GM12874 (cell line): ENCODE measurements around the gene TTC3.

Experiments
- TF ChIP-seq, protein P1 (sequence below): IDR thresholded peaks from 2 replicates; pipeline ENCODE4 v1.5.1; 2011; ENCODE audit warnings: low read depth, mild to moderate bottlenecking, control low read depth, low read length, moderate library complexity; ENCODE audit not compliant: insufficient read depth

TTC3 gene

DNA sequence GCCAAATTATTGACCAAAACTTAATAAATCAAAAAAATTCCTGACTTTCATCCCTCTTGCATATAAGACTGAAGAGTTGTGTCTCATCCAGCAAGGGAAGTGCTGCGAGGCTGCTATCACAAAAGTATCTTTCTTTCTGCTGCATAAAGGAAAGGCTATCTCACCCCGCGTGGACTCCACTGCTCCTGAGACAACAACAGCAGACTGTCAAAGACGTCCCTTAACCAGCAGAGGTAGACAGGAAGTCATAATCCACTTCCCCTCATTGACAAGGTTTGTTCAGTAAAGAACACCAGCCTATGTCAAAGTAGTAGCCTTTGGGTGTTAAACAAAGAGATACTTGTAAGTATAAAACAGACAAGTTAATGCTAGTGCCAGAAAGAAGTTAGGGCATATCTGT, 164.7 kb downstream of the TTC3 start:
- TF ChIP-seq, protein P1, sequence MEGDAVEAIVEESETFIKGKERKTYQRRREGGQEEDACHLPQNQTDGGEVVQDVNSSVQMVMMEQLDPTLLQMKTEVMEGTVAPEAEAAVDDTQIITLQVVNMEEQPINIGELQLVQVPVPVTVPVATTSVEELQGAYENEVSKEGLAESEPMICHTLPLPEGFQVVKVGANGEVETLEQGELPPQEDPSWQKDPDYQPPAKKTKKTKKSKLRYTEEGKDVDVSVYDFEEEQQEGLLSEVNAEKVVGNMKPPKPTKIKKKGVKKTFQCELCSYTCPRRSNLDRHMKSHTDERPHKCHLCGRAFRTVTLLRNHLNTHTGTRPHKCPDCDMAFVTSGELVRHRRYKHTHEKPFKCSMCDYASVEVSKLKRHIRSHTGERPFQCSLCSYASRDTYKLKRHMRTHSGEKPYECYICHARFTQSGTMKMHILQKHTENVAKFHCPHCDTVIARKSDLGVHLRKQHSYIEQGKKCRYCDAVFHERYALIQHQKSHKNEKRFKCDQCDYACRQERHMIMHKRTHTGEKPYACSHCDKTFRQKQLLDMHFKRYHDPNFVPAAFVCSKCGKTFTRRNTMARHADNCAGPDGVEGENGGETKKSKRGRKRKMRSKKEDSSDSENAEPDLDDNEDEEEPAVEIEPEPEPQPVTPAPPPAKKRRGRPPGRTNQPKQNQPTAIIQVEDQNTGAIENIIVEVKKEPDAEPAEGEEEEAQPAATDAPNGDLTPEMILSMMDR: no peak

DNA sequence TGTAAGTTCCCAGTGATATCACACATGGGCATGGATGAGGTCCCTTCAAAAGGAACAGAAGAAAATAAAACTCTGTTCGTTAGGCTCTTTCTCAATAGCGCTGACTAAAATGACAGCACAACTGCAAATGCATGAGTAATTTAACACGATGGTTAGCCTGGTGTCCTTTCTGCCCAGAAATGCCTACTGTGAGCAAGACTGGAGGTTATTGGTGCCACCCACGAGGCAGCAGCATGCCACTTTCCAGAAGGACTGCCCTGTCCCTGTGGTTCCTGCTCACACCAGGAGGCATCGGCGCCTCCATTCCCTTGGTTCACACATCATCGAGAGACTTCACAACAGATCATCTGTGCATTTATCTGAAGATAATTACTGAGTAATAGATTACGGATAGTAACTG, 167.9 kb downstream of the TTC3 start:
- TF ChIP-seq, protein P1: no peak

DNA sequence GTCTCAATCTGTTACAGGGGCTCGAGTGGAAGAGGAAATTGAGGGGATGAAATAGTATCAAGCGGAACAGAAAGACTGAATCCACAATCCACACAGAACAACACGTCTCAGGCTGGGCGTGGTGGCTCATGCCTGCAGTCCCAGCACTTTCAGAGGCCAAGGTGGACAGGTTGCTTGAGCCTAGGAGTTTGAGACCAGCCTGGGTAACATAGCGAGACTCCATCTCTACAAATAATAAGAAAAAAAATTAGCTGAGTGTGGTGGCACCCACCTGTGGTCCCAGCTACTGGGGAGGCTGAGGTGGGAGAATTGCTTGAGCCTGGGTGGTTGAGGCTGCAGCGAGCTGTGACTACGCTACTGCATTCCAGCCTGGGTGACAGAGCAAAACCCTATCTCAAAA, 168.4 kb downstream of the TTC3 start:
- TF ChIP-seq, protein P1: no peak

DNA sequence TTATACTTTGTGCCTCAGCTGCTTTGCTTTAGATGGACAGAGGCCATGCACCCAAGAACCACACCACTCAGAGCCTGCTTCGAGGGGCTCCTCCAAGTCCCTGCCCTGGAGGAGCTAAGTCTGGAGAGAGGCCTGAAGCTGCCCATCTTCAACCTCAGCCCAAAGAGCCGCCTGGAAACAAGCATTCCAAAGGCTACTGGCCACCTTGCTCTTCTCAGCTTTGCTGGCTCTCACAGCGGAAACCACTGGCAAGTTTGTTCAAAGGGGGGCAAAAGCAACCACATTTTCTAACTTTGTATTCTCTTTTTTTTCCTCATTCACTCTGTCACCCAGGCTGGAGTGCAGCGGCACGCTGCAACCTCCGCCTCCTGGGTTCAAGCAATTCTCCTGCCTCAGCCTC, 170.9 kb downstream of the TTC3 start:
- TF ChIP-seq, protein P1: no peak

DNA sequence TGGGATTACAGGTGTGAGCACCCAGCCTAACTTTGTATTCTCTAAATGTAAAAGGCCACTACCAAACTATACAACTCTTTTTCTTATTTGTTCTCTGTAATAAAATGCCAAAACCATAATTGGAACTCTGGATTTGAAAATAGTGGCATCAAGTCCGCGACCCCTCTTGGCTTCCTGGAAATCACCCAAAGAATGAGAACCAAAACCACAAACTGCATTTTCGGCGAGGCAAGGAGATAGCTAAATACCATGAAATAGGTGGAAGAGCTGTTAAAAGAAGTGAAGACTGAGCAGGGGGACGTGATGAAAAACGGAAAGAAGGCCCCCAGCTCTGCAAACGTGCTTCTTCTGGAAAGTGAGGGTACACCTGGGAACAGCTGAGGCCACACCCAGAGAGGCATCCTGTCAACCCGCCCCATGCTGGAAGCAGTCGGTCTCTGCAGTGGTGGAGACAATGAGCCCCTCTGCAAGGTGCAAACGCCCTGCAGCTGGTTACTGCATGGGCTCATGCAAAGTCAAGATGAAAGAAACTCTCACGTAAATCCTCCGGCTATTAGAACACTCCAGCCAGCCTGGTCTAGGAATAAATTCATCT, 171.5 kb downstream of the TTC3 start:
- TF ChIP-seq, protein P1: no peak

DNA sequence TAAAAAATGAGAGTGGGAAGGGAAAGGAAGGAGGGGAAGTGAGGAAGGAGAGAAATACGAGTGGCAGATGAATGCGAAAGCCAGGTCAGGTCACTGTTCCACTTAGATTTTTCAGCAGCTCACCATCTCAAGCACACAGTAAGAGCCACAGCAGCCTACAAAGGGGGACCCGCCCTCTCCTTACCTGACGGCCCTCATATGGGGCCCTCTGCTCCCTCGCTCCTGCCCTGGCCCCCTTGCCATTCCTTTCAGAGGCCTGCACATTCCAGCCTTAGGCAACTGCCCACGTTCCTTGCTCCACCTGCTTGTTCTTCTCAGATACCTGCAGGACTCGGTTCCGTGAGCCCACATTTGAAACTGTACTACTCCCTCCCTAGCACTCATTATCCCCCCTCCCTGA, 172.1 kb downstream of the TTC3 start:
- TF ChIP-seq, protein P1: no peak

DNA sequence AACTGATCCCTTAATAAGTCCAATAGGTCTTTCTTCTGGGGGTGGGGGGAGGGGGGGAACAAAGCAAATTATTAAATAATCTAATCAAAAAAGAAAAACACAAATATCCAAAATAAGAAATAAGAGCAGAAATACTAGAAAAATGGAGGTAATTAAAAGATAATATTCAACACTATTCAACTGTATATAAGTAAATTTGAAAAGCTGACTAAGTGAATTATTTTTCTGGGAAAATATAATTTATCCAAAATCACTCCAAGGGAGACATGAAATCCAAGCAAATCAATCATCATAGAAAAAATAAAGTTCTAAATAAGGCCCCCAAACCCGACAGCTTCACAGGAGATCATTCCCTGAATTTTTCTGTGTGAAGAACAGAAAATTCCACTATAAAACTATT, 175.2 kb downstream of the TTC3 start:
- TF ChIP-seq, protein P1: no peak
